BLaER1 treated with 17β-estradiol and CSF1 and Interleukin-3, amounts not matched to agents 10 nM and 100 nM (cell line): ENCODE results near the gene CLCN1.

Experiments used
- H3K27ac ChIP-seq, 11 experiments: shearing (Covaris generic); formaldehyde crosslinking; 2 replicates each; pipeline ENCODE4 v1.8.1; 2022
- H3K27me3 ChIP-seq, 11 experiments: shearing (Covaris generic); formaldehyde crosslinking; 2 replicates each; pipeline ENCODE4 v1.8.1; 2022
- H3K36me3 ChIP-seq, 11 experiments: shearing (Covaris generic); formaldehyde crosslinking; 2 replicates each; pipeline ENCODE4 v1.8.1; 2022
- H3K4me1 ChIP-seq, 10 experiments: shearing (Covaris generic); formaldehyde crosslinking; 2 replicates each; pipeline ENCODE4 v1.8.1; 2022
- H3K4me2 ChIP-seq, 11 experiments: shearing (Covaris generic); formaldehyde crosslinking; 2 replicates each; pipeline ENCODE4 v1.8.1; 2022
- H3K4me3 ChIP-seq, 10 experiments: shearing (Covaris generic); formaldehyde crosslinking; 2 replicates each; pipeline ENCODE4 v1.8.1; 2022
- H3K9ac ChIP-seq, 11 experiments: shearing (Covaris generic); formaldehyde crosslinking; 2 replicates each; pipeline ENCODE4 v1.8.1; 2022
- H3K9me3 ChIP-seq, 11 experiments: shearing (Covaris generic); formaldehyde crosslinking; replicated peaks in 1 of 11; 2 replicates each; pipeline ENCODE4 v1.8.1; 2022
- H4K20me1 ChIP-seq, 11 experiments: shearing (Covaris generic); formaldehyde crosslinking; 2 replicates each; pipeline ENCODE4 v1.8.1; 2022
- Cebpa-rat ChIP-seq, 11 experiments: shearing (Covaris generic); IDR thresholded peaks; 2 replicates each; pipeline ENCODE4 v1.8.1; 2022

Gene CLCN1

DNA sequence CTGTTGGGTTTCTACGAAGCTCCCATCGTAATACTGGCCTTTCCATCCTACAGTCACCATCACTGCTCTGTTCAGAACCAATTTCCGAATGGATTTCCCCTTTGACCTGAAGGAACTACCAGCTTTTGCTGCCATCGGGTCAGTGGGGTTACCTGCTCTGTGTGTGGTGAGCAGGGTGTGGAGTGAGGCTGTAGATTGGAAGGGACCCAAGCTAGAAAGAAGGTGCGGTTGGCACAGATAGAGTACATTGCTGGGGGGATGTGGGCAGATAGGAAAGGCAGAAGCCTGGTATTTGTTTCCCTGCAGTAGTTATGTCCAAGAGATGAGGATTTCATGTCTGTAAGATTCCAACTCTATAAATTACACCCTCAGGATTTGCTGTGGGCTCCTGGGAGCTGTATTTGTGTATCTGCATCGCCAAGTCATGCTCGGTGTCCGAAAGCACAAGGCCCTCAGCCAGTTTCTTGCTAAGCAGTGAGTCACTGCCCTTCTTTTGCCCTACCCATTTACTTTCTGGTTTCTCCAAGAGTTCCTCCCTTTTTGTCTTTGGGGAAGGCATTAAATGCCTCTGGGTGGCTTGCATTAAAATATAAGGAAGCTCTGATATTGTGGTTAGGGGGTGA, 15.4 kb downstream of the CLCN1 start:
- Histone ChIP-seq H3K9me3 (no peaks in the 10 kb centered on the region), H3K4me2 (peak overlapping the region in 5 of 11 experiments; percentile 38 to 70 (median 52); a peak in 10 of 22 replicates), H3K27me3 (no peaks in the 10 kb centered on the region), H3K36me3 (no peaks in the 10 kb centered on the region), H4K20me1 (no peaks in the 10 kb centered on the region), H3K4me3 (no peak overlapping the region), H3K4me1 (peaks cover 0 to 42% (median 9%) of the 10 kb centered on the region in 10 experiments; a peak in 9 of 20 replicates), H3K27ac (peak overlapping the region in 4 of 11 experiments; percentile 11 to 61 (median 53); a peak in 6 of 22 replicates), H3K9ac (peak overlapping the region in 1 of 11 experiments; percentile 19; a peak in 2 of 22 replicates)
- TF ChIP-seq Cebpa-rat (IDR thresholded peaks at IDR 0.05) = no peak

- Histone ChIP-seq H3K9me3 (no peaks in the 10 kb centered on the region), H3K9ac (no peak overlapping the region), H3K36me3 (no peaks in the 10 kb centered on the region), H3K4me3 (no peak overlapping the region), H4K20me1 (no peaks in the 10 kb centered on the region), H3K27me3 (no peaks in the 10 kb centered on the region), H3K4me2 (no peak overlapping the region), H3K27ac (no peak overlapping the region), H3K4me1 (peaks cover 0 to 25% (median 9%) of the 10 kb centered on the region in 10 experiments; a peak in 9 of 20 replicates)
- TF ChIP-seq Cebpa-rat (IDR thresholded peaks at IDR 0.05) = no peak
Measured at GRCh38 chr7:143334244-143334643, 18.3 kb downstream of the CLCN1 start.

DNA sequence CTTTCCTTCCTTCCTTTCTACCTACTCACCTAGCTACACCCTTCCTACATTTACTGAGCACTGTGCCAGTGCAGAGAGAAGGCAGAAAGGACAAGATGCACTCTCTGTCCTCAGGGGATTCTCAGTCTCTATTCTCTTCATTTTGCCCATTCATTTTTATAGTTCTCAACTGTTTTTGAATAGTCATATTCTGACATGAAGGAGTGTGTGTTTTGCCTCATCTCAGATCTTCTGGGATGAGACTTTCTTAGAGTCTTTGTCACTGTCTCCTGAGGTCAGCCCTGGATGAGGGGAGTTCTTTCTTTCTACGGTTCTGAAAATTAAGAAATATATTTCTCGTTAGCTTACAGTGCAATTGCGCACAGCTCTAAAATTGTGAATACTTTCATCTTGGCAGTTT, 21.3 kb downstream of the CLCN1 start:
- H3K4me2 ChIP-seq = no peak overlapping the region
- H3K9me3 ChIP-seq = no peaks in the 10 kb centered on the region
- no peaks in the 10 kb centered on the region for H3K27me3 ChIP-seq
- no peak overlapping the region for H3K4me3 ChIP-seq
- no peak for TF ChIP-seq Cebpa-rat (IDR thresholded peaks at IDR 0.05)
- H3K9ac ChIP-seq = no peak overlapping the region
- no peaks in the 10 kb centered on the region for H3K36me3 ChIP-seq
- no peak overlapping the region for H3K27ac ChIP-seq
- peaks cover 0 to 7% (median 2%) of the 10 kb centered on the region in 10 experiments; a peak in 6 of 20 replicates for H3K4me1 ChIP-seq
- no peaks in the 10 kb centered on the region for H4K20me1 ChIP-seq

GRCh38 chr7:143341842-143342241, 25.9 kb downstream of the CLCN1 start:
- no peak for TF ChIP-seq Cebpa-rat (IDR thresholded peaks at IDR 0.05)
- Histone ChIP-seq H3K27ac (no peak overlapping the region), H3K4me1 (no peaks in the 10 kb centered on the region), H3K4me2 (no peak overlapping the region), H3K9ac (no peak overlapping the region), H3K36me3 (no peaks in the 10 kb centered on the region), H3K4me3 (no peak overlapping the region), H4K20me1 (no peaks in the 10 kb centered on the region), H3K27me3 (no peaks in the 10 kb centered on the region), H3K9me3 (0 out of 22 replicates have a peak, but pooled peaks cover 0 to 4% (median 0%) of the 10 kb centered on the region in 11 experiments)

- no peak for TF ChIP-seq Cebpa-rat (IDR thresholded peaks at IDR 0.05)
- Histone ChIP-seq H3K9me3 (0 out of 22 replicates have a peak, but pooled peaks cover 0 to 4% (median 0%) of the 10 kb centered on the region in 11 experiments), H3K4me3 (no peak overlapping the region), H3K4me1 (no peaks in the 10 kb centered on the region), H3K9ac (no peak overlapping the region), H3K4me2 (no peak overlapping the region), H4K20me1 (no peaks in the 10 kb centered on the region), H3K36me3 (no peaks in the 10 kb centered on the region), H3K27ac (no peak overlapping the region), H3K27me3 (no peaks in the 10 kb centered on the region)
Measured at GRCh38 chr7:143343596-143343995, 27.7 kb downstream of the CLCN1 start.

- no peak for TF ChIP-seq Cebpa-rat (IDR thresholded peaks at IDR 0.05)
- Histone ChIP-seq H3K9me3 (0 out of 22 replicates have a peak, but pooled peaks cover 0 to 4% (median 0%) of the 10 kb centered on the region in 11 experiments), H3K4me1 (no peaks in the 10 kb centered on the region), H3K27me3 (no peaks in the 10 kb centered on the region), H3K4me2 (no peak overlapping the region), H3K36me3 (no peaks in the 10 kb centered on the region), H4K20me1 (no peaks in the 10 kb centered on the region), H3K27ac (no peak overlapping the region), H3K4me3 (no peak overlapping the region), H3K9ac (no peak overlapping the region)
Measured at GRCh38 chr7:143345428-143345900, 29.6 kb downstream of the CLCN1 start.

GRCh38 chr7:143346018-143346417, 30.1 kb downstream of the CLCN1 start:
- Histone ChIP-seq H4K20me1 (no peaks in the 10 kb centered on the region), H3K4me2 (no peak overlapping the region), H3K9ac (no peak overlapping the region), H3K36me3 (no peaks in the 10 kb centered on the region), H3K9me3 (0 out of 22 replicates have a peak, but pooled peaks cover 0 to 4% (median 0%) of the 10 kb centered on the region in 11 experiments), H3K4me1 (no peaks in the 10 kb centered on the region), H3K27me3 (no peaks in the 10 kb centered on the region), H3K27ac (no peak overlapping the region), H3K4me3 (no peak overlapping the region)
- no peak for TF ChIP-seq Cebpa-rat (IDR thresholded peaks at IDR 0.05)

DNA sequence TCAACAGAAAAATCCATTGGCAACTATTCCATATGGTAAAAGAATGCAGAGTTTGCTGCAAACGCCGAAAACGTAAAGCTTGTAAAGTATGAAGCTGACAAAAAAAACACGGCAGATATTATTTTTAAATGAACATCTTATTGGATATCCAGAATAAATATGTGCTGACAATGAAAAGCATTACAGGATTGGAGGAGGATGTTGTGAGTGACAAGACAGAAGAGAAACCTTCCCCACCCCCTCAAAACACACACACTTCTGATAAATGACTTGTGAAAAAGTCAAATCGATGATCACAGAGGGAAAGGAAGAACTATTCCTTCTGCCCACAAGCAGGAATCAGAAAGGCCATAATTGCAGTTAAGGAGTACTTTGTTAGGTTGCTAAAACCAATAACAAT, 32.0 kb downstream of the CLCN1 start:
- Histone ChIP-seq H3K27ac (no peak overlapping the region), H3K9me3 (0 out of 22 replicates have a peak, but pooled peaks cover 0 to 4% (median 0%) of the 10 kb centered on the region in 11 experiments)

GRCh38 chr7:143351060-143351459, 35.1 kb downstream of the CLCN1 start:
- TF ChIP-seq Cebpa-rat (IDR thresholded peaks at IDR 0.05) = no peak
- no peak overlapping the region for H3K4me2 ChIP-seq
- no peak overlapping the region for H3K27ac ChIP-seq

More for the DNA sequence above, 32.0 kb downstream of the CLCN1 start:
- Histone ChIP-seq H3K36me3 (no peaks in the 10 kb centered on the region), H3K4me3 (no peak overlapping the region), H3K4me1 (no peaks in the 10 kb centered on the region; a peak in 2 of 20 replicates), H3K4me2 (no peak overlapping the region), H3K9ac (no peak overlapping the region), H4K20me1 (no peaks in the 10 kb centered on the region), H3K27me3 (no peaks in the 10 kb centered on the region)
- TF ChIP-seq Cebpa-rat (IDR thresholded peaks at IDR 0.05) = no peak

More at GRCh38 chr7:143351060-143351459, 35.1 kb downstream of the CLCN1 start:
- Histone ChIP-seq H3K36me3 (no peaks in the 10 kb centered on the region), H3K9me3 (peaks cover 0 to 4% (median 0%) of the 10 kb centered on the region in 11 experiments; a peak in 1 of 22 replicates), H3K4me3 (no peak overlapping the region), H3K4me1 (peaks cover 0 to 9% (median 0%) of the 10 kb centered on the region in 10 experiments; a peak in 3 of 20 replicates), H4K20me1 (no peaks in the 10 kb centered on the region), H3K27me3 (no peaks in the 10 kb centered on the region), H3K9ac (no peak overlapping the region)
